BJ (cell line): Measurements from ENCODE around the gene LCE1A. TPM values are rescaled to one million over a fixed set of nuclear protein-coding genes. Genes with fewer than 3 reads are reported as not detected.

Experiments
- CTCF ChIA-PET: fragments of 350-600 bp; formaldehyde crosslinking; extraction: SDS; loops from one replicate; lab custom pipeline; 2021; ENCODE audit warnings: antibody characterized with exemption, inconsistent platforms; lab: Yijun Ruan, JAX
- POLR2A ChIA-PET: fragments of 300-600 bp; sonication (Branson Sonifier 250); formaldehyde crosslinking; extraction: SDS; loops from one replicate; lab custom pipeline; 2021; ENCODE audit warnings: antibody characterized with exemption; lab: Charles Lee
- DNase-seq: peaks from one replicate; pipeline ENCODE4 v3.0.0-alpha.2; 2011; ENCODE audit warnings: low read depth
- H3K27me3 ChIP-seq: 2 replicates; pipeline ENCODE4 v1.6.0; 2011; ENCODE audit warnings: low read length; ENCODE audit not compliant: control insufficient read depth, insufficient read depth
- H3K36me3 ChIP-seq: 2 replicates; pipeline ENCODE4 v1.5.1; 2011; ENCODE audit warnings: low read length; ENCODE audit not compliant: control insufficient read depth, insufficient read depth
- H3K4me3 ChIP-seq: 2 replicates; pipeline ENCODE4 v1.5.1; 2011; ENCODE audit warnings: low read depth, mild to moderate bottlenecking, control low read depth, low read length
- polyA plus RNA-seq: library from polyadenylated mRNA; depleted of rRNA; stranded (reverse); fragments of >200 nt; gene quantifications from 2 replicates; pipeline ENCODE4 v1.2.3, GENCODE V29; 2011; rRNA removed
- TF ChIP-seq, protein P1 (sequence below): IDR thresholded peaks from 2 replicates; pipeline ENCODE4 v1.5.1; 2011; ENCODE audit warnings: low read depth, mild to moderate bottlenecking, control low read depth, inconsistent platforms, low read length, moderate library complexity; ENCODE audit not compliant: insufficient read depth

The LCE1A gene
- polyA plus RNA-seq, 1 experiment = not detected

DNA sequence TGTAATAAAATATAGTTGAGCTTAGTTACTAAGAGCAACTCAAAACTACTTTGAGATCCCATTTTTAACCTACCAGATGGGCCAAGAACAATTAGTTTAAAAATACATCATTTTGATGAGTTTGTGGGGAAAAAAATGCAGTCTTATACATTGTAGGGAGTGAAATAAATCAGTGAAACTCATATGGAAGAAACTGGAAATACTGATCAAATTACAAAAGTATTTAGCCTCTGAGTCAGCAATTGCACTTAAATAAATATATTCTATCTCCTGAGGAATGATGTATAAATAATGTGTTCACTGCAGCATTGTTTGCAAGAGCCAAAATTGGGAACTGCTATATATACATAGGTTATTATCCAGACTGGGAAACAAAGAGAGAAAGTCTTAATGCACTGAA, 46.2 kb downstream of the LCE1A start:
- Histone ChIP-seq H3K4me3 (no peak overlapping the region), H3K27me3 (no peaks in the 10 kb centered on the region), H3K36me3 (no peaks in the 10 kb centered on the region)
- POLR2A ChIA-PET = no interaction called here
- TF ChIP-seq, protein P1, sequence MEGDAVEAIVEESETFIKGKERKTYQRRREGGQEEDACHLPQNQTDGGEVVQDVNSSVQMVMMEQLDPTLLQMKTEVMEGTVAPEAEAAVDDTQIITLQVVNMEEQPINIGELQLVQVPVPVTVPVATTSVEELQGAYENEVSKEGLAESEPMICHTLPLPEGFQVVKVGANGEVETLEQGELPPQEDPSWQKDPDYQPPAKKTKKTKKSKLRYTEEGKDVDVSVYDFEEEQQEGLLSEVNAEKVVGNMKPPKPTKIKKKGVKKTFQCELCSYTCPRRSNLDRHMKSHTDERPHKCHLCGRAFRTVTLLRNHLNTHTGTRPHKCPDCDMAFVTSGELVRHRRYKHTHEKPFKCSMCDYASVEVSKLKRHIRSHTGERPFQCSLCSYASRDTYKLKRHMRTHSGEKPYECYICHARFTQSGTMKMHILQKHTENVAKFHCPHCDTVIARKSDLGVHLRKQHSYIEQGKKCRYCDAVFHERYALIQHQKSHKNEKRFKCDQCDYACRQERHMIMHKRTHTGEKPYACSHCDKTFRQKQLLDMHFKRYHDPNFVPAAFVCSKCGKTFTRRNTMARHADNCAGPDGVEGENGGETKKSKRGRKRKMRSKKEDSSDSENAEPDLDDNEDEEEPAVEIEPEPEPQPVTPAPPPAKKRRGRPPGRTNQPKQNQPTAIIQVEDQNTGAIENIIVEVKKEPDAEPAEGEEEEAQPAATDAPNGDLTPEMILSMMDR = no peak
- no peak for DNase-seq
- CTCF ChIA-PET = interaction anchor here (1.1 to 6.7 kb wide), 5 partner anchors 18 to 350 kb away, joined by 3 to 147 read pairs (median 6); no protein-coding TSS in a partner anchor

DNA sequence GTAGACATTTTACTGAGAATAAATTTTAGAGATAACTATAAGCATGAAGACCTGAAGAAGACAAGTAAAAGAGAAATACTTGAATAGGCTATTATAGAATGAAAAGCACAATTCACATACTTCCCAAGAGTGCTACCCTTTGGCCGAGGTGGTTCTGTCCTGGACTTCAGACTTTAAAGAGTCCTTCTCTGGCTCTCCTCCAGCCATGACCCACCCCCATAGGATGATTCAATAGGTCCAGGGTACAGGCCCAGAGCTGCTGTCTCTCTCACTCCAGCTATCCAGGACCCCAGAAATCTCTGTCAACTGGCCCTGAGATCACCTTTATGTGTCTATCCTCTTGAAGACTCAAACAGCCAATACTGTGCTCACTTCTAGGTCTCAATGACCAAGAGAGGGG, 49.6 kb downstream of the LCE1A start:
- POLR2A ChIA-PET = no interaction called here

More for the DNA sequence above, 49.6 kb downstream of the LCE1A start:
- TF ChIP-seq, protein P1 = no peak
- DNase-seq = no peak
- CTCF ChIA-PET = interaction anchor here (2.2 kb wide), 1 partner anchor 50 kb away, joined by 16 read pairs; no protein-coding TSS in a partner anchor
- H3K27me3 ChIP-seq = no peaks in the 10 kb centered on the region
- H3K36me3 ChIP-seq = no peaks in the 10 kb centered on the region
- H3K4me3 ChIP-seq = no peak overlapping the region

Other genes starting within 250 kb of the LCE1A start
- gene LCE3D, start 247.0 kb upstream of the LCE1A start, polyA plus RNA-seq = not detected in 2 replicates
- gene LCE3C, start 227.2 kb upstream of the LCE1A start, polyA plus RNA-seq = not detected in 2 replicates
- not detected in 2 replicates for gene LCE3B, start 213.7 kb upstream of the LCE1A start, polyA plus RNA-seq
- gene LCE3A, start 204.4 kb upstream of the LCE1A start, polyA plus RNA-seq = not detected in 2 replicates
- not detected in 2 replicates for gene LCE2D, start 164.1 kb upstream of the LCE1A start, polyA plus RNA-seq
- gene LCE2C, start 152.2 kb upstream of the LCE1A start, polyA plus RNA-seq = not detected in 2 replicates
- gene LCE2B, start 141.3 kb upstream of the LCE1A start, polyA plus RNA-seq = not detected in 2 replicates
- gene LCE2A, start 129.1 kb upstream of the LCE1A start, polyA plus RNA-seq = not detected in 2 replicates
- not detected in 2 replicates for gene LCE4A, start 119.3 kb upstream of the LCE1A start, polyA plus RNA-seq
- not detected in 2 replicates for gene KPRP, start 69.4 kb upstream of the LCE1A start, polyA plus RNA-seq
- gene LCE1F, start 52.3 kb upstream of the LCE1A start, polyA plus RNA-seq = not detected in 2 replicates
- not detected in 2 replicates for gene LCE1E, start 41.2 kb upstream of the LCE1A start, polyA plus RNA-seq
- not detected in 2 replicates for gene LCE1D, start 30.8 kb upstream of the LCE1A start, polyA plus RNA-seq
- gene LCE1C, start 20.8 kb upstream of the LCE1A start, polyA plus RNA-seq = not detected in 2 replicates
- gene LCE1B, start 15.5 kb upstream of the LCE1A start, polyA plus RNA-seq = not detected in 2 replicates
- gene LCE6A, start 15.4 kb downstream of the LCE1A start, polyA plus RNA-seq = not detected in 2 replicates
- gene LCE7A, start 32.5 kb downstream of the LCE1A start, polyA plus RNA-seq = not detected in 2 replicates
- gene SMCP, start 50.8 kb downstream of the LCE1A start, polyA plus RNA-seq = not detected in 2 replicates
- 0.05 TPM in 1 of 2 replicates, not detected in the other for gene IVL, start 81.1 kb downstream of the LCE1A start, polyA plus RNA-seq
- not detected in 2 replicates for gene SPRR5, start 119.7 kb downstream of the LCE1A start, polyA plus RNA-seq
- gene SPRR4, start 143.2 kb downstream of the LCE1A start, polyA plus RNA-seq = not detected in 2 replicates
- not detected in 2 replicates for gene SPRR1A, start 156.6 kb downstream of the LCE1A start, polyA plus RNA-seq
- gene SPRR3, start 174.3 kb downstream of the LCE1A start, polyA plus RNA-seq = not detected in 2 replicates
- gene SPRR1B, start 203.7 kb downstream of the LCE1A start, polyA plus RNA-seq = not detected in 2 replicates
- not detected in 2 replicates for gene SPRR2D, start 213.6 kb downstream of the LCE1A start, polyA plus RNA-seq
- not detected in 2 replicates for gene SPRR2A, start 230.0 kb downstream of the LCE1A start, polyA plus RNA-seq
- gene SPRR2B, start 244.1 kb downstream of the LCE1A start, polyA plus RNA-seq = not detected in 2 replicates